MM.1S (cell line): ENCODE data around the gene MITF.

ENCODE experiments used
- DNase-seq: peaks from one replicate; pipeline ENCODE4 v3.0.0-alpha.2; 2015
- H2AFZ ChIP-seq: fragments of 300-600 bp; sonication (generic); 2 replicates; pipeline ENCODE4 v1.6.0; 2016; ENCODE audit warnings: antibody characterized with exemption, low read length
- H3F3A ChIP-seq: fragments of 300-600 bp; sonication (generic); 2 replicates; pipeline ENCODE4 v1.6.1; 2016; ENCODE audit warnings: mild to moderate bottlenecking, antibody characterized with exemption, low read length, moderate library complexity, mixed read lengths; ENCODE audit not compliant: insufficient read depth
- H3K27ac ChIP-seq: fragments of 300-600 bp; sonication (generic); 2 replicates; pipeline ENCODE4 v1.5.1; 2016; ENCODE audit warnings: mild to moderate bottlenecking, low read length
- H3K27me3 ChIP-seq: fragments of 300-600 bp; sonication (generic); replicated peaks from 2 replicates; pipeline ENCODE4 v1.6.0; 2016; ENCODE audit warnings: low read length; ENCODE audit not compliant: insufficient read depth
- H3K36me3 ChIP-seq: fragments of 300-600 bp; sonication (generic); replicated peaks from 2 replicates; pipeline ENCODE4 v1.6.1; 2016; ENCODE audit warnings: mild to moderate bottlenecking, low read length, mixed read lengths; ENCODE audit not compliant: insufficient read depth
- H3K4me1 ChIP-seq: fragments of 300-600 bp; sonication (generic); 2 replicates; pipeline ENCODE4 v1.6.1; 2016; ENCODE audit warnings: low read length, mixed read lengths
- H3K4me2 ChIP-seq: fragments of 300-600 bp; sonication (generic); 2 replicates; pipeline ENCODE4 v1.6.0; 2016; ENCODE audit warnings: low read depth, low read length
- H3K4me3 ChIP-seq: fragments of 300-600 bp; sonication (generic); 2 replicates; pipeline ENCODE4 v1.5.1; 2016; ENCODE audit warnings: low read length, mixed read lengths
- H3K79me2 ChIP-seq: fragments of 300-600 bp; sonication (generic); 2 replicates; pipeline ENCODE4 v1.6.1; 2016; ENCODE audit warnings: mixed run types, low read length, mixed read lengths
- H3K9ac ChIP-seq: fragments of 300-600 bp; sonication (generic); 2 replicates; pipeline ENCODE4 v1.6.1; 2016; ENCODE audit warnings: low read length, mixed read lengths
- H3K9me2 ChIP-seq: fragments of 300-600 bp; sonication (generic); replicated peaks from 2 replicates; pipeline ENCODE4 v1.6.1; 2016; ENCODE audit warnings: mild to moderate bottlenecking, low read length, mixed read lengths; ENCODE audit not compliant: insufficient read depth
- H3K9me3 ChIP-seq: fragments of 300-600 bp; sonication (generic); replicated peaks from 2 replicates; pipeline ENCODE4 v1.6.1; 2016; ENCODE audit warnings: mild to moderate bottlenecking, low read length, mixed read lengths; ENCODE audit not compliant: insufficient read depth
- H4K20me1 ChIP-seq: fragments of 300-600 bp; sonication (generic); 2 replicates; pipeline ENCODE4 v1.6.1; 2016; ENCODE audit warnings: mild to moderate bottlenecking, low read length, moderate library complexity, mixed read lengths; ENCODE audit not compliant: insufficient read depth
- EZH2 ChIP-seq: fragments of 300-600 bp; sonication (generic); optimal IDR thresholded peaks from 2 replicates; pipeline ENCODE3; 2017; ENCODE audit warnings: low read depth, mild to moderate bottlenecking, antibody characterized with exemption, low read length, mixed read lengths
- EZH2phosphoT487 ChIP-seq: fragments of 300-600 bp; sonication (generic); IDR thresholded peaks from 2 replicates; pipeline ENCODE4 v1.6.1; 2018; ENCODE audit warnings: antibody characterized with exemption, low read length
- TF ChIP-seq, protein P1 (sequence below): fragments of 300-600 bp; sonication (generic); IDR thresholded peaks from 2 replicates; pipeline ENCODE4 v1.5.1; 2016; ENCODE audit warnings: antibody characterized with exemption, low read length, mixed read lengths

Gene MITF

GRCh38 chr3:69698728-69699127 lies 40.5 kb upstream of the MITF start:
- H4K20me1 ChIP-seq: no peaks in the 10 kb centered on the region

GRCh38 chr3:69699183-69699582 lies 40.1 kb upstream of the MITF start:
- Histone ChIP-seq H3K36me3 (no peaks in the 10 kb centered on the region), H3K27me3 (no peaks in the 10 kb centered on the region), H3F3A (no peaks in the 10 kb centered on the region), H3K4me3 (no peak overlapping the region), H3K4me1 (no peaks in the 10 kb centered on the region), H3K4me2 (no peak overlapping the region), H3K9ac (no peak overlapping the region), H4K20me1 (no peaks in the 10 kb centered on the region), H2AFZ (no peak overlapping the region), H3K9me3 (no peaks in the 10 kb centered on the region), H3K79me2 (no peaks in the 10 kb centered on the region), H3K27ac (no peak overlapping the region), H3K9me2 (no peaks in the 10 kb centered on the region; the same call in 1 of the 2 replicates)
- no peak for TF ChIP-seq EZH2
- no peak for TF ChIP-seq EZH2phosphoT487
- TF ChIP-seq, protein P1, sequence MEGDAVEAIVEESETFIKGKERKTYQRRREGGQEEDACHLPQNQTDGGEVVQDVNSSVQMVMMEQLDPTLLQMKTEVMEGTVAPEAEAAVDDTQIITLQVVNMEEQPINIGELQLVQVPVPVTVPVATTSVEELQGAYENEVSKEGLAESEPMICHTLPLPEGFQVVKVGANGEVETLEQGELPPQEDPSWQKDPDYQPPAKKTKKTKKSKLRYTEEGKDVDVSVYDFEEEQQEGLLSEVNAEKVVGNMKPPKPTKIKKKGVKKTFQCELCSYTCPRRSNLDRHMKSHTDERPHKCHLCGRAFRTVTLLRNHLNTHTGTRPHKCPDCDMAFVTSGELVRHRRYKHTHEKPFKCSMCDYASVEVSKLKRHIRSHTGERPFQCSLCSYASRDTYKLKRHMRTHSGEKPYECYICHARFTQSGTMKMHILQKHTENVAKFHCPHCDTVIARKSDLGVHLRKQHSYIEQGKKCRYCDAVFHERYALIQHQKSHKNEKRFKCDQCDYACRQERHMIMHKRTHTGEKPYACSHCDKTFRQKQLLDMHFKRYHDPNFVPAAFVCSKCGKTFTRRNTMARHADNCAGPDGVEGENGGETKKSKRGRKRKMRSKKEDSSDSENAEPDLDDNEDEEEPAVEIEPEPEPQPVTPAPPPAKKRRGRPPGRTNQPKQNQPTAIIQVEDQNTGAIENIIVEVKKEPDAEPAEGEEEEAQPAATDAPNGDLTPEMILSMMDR: no peak
- no peak for DNase-seq

More at GRCh38 chr3:69698728-69699127, 40.5 kb upstream of the MITF start:
- Histone ChIP-seq H3K36me3 (no peaks in the 10 kb centered on the region), H3K27me3 (no peaks in the 10 kb centered on the region), H3K4me1 (no peaks in the 10 kb centered on the region), H3K4me3 (no peak overlapping the region), H3K9ac (no peak overlapping the region), H2AFZ (no peak overlapping the region), H3K79me2 (no peaks in the 10 kb centered on the region), H3F3A (no peaks in the 10 kb centered on the region), H3K4me2 (no peak overlapping the region), H3K27ac (no peak overlapping the region), H3K9me2 (no peaks in the 10 kb centered on the region; the same call in 1 of the 2 replicates), H3K9me3 (no peaks in the 10 kb centered on the region)
- DNase-seq: no peak
- TF ChIP-seq EZH2: no peak
- TF ChIP-seq EZH2phosphoT487: no peak
- TF ChIP-seq, protein P1: no peak

- H3K4me1 ChIP-seq: no peaks in the 10 kb centered on the region
- TF ChIP-seq EZH2phosphoT487: no peak
- H3K79me2 ChIP-seq: no peaks in the 10 kb centered on the region
- H3K27ac ChIP-seq: no peak overlapping the region
- H3K9ac ChIP-seq: no peak overlapping the region
- no peak overlapping the region for H2AFZ ChIP-seq
- no peaks in the 10 kb centered on the region for H4K20me1 ChIP-seq
- H3K9me2 ChIP-seq: no peaks in the 10 kb centered on the region; the same call in 1 of the 2 replicates
- H3K9me3 ChIP-seq: no peaks in the 10 kb centered on the region
- H3K4me2 ChIP-seq: no peak overlapping the region
- DNase-seq: no peak
- H3K36me3 ChIP-seq: no peaks in the 10 kb centered on the region
- H3K4me3 ChIP-seq: no peak overlapping the region
- no peaks in the 10 kb centered on the region for H3K27me3 ChIP-seq
- no peaks in the 10 kb centered on the region for H3F3A ChIP-seq
Observed at GRCh38 chr3:69700949-69701348, 38.3 kb upstream of the MITF start.

GRCh38 chr3:69710153-69710977 lies 28.9 kb upstream of the MITF start:
- H4K20me1 ChIP-seq: no peaks in the 10 kb centered on the region

More at GRCh38 chr3:69710153-69710977, 28.9 kb upstream of the MITF start:
- Histone ChIP-seq H3K27me3 (no peaks in the 10 kb centered on the region), H3K27ac (no peak overlapping the region), H3F3A (no peaks in the 10 kb centered on the region), H3K9me2 (no peaks in the 10 kb centered on the region), H3K9me3 (no peaks in the 10 kb centered on the region), H3K4me1 (no peaks in the 10 kb centered on the region), H3K4me3 (no peak overlapping the region), H3K36me3 (no peaks in the 10 kb centered on the region), H3K4me2 (no peak overlapping the region), H3K79me2 (no peaks in the 10 kb centered on the region), H3K9ac (no peak overlapping the region), H2AFZ (no peak overlapping the region)
- TF ChIP-seq, protein P1: no peak
- TF ChIP-seq EZH2 (no peak), EZH2phosphoT487 (no peak)
- no peak for DNase-seq
